ENCODE results near the gene APOLD1.
"Not testable (repeated sequence)": the region's sequence is repeated elsewhere in the genome, so short reads cannot be mapped to it uniquely, and the experiment has no call there.

The APOLD1 gene

GRCh38 chr12:12784911-12785814, at the start of gene APOLD1:
Gene APOLD1, plus strand, starts transcription at chr12:12785659. Its CDS starts 33 bp downstream, at chr12:12785692.
- DNase-seq (ENCODE audit: low spot score), result no peak

- DNase-seq (ENCODE audit: low spot score), result no peak
Measured at GRCh38 chr12:12736759-12737676, 48.4 kb upstream of the APOLD1 start.

DNA sequence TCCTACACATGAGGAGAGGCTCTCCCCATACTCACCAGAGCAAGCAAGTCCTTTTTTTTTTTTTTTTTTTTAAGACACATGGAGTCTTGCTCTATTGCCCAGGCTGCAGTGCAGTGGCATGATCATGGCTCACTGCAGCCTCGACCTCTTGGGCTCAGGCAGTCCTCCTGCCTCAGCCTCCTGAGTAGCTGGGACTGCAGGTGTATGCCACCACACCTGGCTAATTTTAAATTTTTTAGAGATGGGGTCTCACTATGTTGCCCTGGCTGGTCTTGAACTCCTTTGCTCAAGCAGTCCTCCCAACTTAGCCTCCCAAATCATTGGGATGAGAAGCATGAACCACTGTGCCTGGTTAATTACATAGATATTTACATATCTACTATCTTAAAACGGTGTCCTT, 47.3 kb upstream of the APOLD1 start:
- not testable (repeated sequence) for DNase-seq (ENCODE audit: low spot score)

- DNase-seq (ENCODE audit: low spot score), result no peak
Measured at GRCh38 chr12:12741660-12742059, 43.8 kb upstream of the APOLD1 start.

- no peak for DNase-seq (ENCODE audit: low spot score)
Measured at GRCh38 chr12:12744546-12745305, 40.7 kb upstream of the APOLD1 start.

GRCh38 chr12:12745576-12746211, 39.8 kb upstream of the APOLD1 start:
- no peak for DNase-seq (ENCODE audit: low spot score)

DNA sequence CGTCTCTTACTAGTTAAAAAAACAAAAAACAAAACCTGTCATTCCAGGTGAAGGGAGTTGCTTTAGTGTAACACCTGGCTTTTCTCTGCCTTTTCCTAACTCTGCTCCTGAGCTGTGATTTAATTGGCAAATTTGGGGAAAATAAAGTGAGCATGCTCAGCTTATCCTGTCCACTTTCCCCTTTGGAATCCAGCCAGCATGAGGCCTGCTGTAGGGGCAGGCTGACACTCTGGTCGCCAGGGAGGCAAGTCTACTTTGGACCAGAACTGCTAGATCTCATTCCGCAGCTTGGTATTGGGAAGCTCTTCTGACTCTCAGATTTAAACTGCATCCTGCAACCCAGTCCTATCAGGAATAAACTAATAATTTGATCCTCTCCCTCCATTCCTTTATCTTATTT, 38.2 kb upstream of the APOLD1 start:
- DNase-seq (ENCODE audit: low spot score), result no peak

GRCh38 chr12:12748044-12748443, 37.4 kb upstream of the APOLD1 start:
- no peak for DNase-seq (ENCODE audit: low spot score)

DNA sequence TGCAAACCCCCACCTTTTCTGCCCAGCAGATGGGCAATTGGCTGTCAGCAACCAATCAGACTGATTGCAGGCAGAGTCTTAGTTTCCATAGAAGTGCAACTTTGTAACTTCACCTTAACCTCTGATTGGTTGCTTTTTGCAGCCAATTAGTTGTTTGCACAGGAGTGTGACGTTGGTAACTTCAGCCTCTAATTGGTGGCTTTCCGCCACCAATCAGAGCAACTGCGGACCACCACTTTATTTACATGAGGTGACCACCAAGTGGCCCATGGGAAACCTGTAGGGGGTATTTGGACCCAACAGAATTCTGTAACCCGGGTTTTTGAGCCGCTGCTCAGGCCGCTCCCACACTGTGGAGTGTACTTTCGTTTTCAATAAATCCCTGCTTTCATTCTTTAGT, 36.0 kb upstream of the APOLD1 start:
- no peak for DNase-seq (ENCODE audit: low spot score)

- DNase-seq (ENCODE audit: low spot score), result no peak
Measured at GRCh38 chr12:12755923-12756322, 29.5 kb upstream of the APOLD1 start.

- no peak for DNase-seq (ENCODE audit: low spot score)
Measured at GRCh38 chr12:12757121-12757520, 28.3 kb upstream of the APOLD1 start.

DNA sequence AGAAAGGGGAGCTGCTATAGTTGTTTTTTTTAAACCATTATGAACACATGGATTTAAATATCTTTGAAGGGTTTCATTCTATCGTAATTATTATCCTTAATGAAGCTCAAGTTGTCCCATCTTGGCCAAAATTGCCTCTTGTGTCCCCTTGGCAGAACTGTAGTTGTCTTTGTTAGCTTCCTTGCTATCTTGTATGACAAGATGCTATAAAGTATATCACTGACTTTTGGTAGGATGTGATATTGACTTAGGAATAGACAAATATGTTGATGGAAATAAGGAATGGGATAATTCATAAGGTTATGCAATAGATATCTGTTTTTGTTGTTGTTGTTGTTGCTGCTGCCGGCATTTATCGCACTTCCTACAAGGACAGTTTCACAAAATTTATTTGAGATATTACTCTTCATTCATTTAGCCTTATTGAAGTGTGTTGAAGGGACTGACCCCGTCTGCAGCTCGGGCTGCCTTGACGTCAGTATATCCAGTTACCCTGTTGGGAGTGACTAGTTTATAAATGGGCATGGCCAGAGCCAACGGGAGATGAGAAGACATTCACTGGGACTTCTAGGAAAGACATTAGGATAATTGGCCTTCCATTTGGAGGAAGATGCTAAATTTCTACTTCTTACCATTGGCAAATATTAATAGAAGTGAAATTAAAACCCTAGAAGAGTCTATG, 26.1 kb upstream of the APOLD1 start:
- no peak for DNase-seq (ENCODE audit: low spot score)

- no peak for DNase-seq (ENCODE audit: low spot score)
Measured at GRCh38 chr12:12764824-12765223, 20.6 kb upstream of the APOLD1 start.

- DNase-seq (ENCODE audit: low spot score), result no peak
Measured at GRCh38 chr12:12770262-12770661, 15.2 kb upstream of the APOLD1 start.

DNA sequence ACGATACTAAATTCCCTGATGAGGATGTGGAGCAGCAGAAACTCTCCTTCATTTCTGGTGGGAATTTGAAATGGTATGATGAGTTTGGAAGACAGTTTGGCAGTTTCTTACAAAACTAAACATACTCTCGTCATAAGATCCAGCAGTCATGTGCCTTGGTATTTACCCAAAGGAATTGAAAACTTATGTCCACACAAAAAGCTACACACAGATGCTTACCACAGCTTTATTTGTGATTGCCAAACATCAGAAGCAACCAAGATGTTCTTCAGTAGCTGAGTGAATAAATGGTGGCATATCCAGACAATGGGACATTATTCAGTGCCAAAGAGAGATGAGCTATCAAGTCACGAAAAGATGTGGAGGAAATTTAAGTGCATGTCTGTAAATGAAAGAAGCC, 10.7 kb upstream of the APOLD1 start:
- no peak for DNase-seq (ENCODE audit: low spot score)

DNA sequence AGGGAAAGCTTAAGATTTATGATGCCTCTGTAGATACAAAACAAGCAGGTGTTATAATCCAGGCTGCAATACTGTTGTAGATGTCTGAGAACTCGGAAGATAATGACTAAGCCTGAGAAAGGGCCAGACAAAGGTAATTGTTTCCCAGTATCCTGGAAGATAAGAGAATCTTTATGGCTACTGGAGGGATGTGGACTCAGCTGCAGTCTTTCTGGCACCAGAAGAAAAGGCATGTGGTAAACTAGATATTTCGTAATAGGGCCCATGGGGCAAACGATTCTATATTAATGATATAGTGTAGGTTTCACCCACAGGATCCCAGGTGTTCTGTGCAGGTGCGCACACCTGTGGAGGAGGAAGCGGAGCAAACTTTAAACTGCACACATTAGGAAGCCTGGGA, 9.2 kb upstream of the APOLD1 start:
- no peak for DNase-seq (ENCODE audit: low spot score)

GRCh38 chr12:12777092-12777491, 8.4 kb upstream of the APOLD1 start:
- no peak for DNase-seq (ENCODE audit: low spot score)

DNA sequence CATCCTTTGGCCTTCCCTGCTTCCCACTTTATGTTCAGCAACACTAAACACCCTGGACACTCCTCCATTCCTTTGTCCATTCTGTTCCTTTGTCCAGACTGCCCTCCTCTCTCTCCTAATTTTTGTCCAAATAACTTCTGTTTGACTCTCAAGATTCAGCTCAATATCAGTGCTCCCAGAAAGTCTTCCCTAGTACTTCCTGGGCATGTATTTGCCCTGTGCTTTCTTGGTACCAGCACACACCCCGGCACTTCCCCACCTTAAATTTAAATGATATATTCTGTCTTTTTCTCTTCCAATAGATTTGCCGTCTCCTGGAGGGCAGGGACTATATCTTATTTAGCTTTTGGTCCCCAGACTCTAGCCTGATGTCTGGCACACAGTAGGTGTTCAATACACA, 6.5 kb upstream of the APOLD1 start:
- no peak for DNase-seq (ENCODE audit: low spot score)

DNA sequence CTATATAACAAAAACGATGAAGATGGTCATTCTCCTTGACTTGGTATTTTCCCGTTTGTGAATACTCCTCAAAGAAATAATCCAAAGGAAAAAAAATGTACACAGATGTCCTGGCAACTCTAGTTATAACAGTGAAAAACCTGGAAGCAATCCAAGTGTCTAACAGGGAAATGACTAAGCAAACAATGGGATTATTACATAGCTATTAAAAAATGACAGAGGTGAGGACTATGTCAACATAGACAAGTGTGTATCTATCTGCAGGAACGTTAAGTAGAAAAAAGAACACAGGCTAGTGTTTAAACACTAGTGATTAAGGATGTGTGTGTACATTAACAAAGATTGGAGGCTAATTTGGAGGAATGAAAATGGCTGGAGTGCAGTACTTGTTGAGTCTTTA, 5.9 kb upstream of the APOLD1 start:
- no peak for DNase-seq (ENCODE audit: low spot score)

DNA sequence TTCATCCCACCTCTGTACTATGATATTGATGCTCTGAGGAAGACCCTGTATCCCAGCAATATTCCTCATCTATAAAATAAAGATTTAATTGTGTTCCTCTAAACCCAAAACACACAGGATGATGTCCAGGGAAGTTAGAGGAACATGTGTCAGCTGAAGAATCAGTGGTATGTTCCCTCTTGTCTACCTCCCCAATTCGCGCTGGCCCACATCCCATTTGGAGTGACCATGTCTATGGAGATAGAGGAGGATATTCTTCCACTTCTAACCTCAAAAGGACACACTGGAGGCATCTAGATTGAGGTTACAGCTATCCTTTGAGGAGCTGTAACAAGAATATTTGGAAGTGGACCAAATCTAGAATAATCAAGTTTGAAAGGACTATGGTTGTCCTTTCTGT, 1.3 kb upstream of the APOLD1 start:
- no peak for DNase-seq (ENCODE audit: low spot score)

- DNase-seq (ENCODE audit: low spot score), result no peak
Measured at GRCh38 chr12:12786351-12786705, 869 bp downstream of the APOLD1 start.
